Gastrocnemius medialis (tissue), 4 donors: ENCODE results near the gene CACNA2D3.

Experiments used
- POLR2A ChIP-seq, 2 donors: fragments of 450-650 bp; IDR thresholded peaks; one replicate each; pipeline ENCODE4 v1.6.1; 2017; ENCODE audit warnings: antibody characterized with exemption in 2 of 2, mild to moderate bottlenecking in 2 of 2, moderate library complexity in 2 of 2
- TF ChIP-seq, protein P1 (sequence below), 5 experiments: fragments of 450-650 bp in 3 of 5; fragments of 200-600 bp in 2 of 5; sonication (generic) in 2 of 5; IDR thresholded peaks in 4 of 5; conservative IDR thresholded peaks in 1 of 5; 1 replicate in 4 of 5; 2 replicates in 1 of 5; pipeline ENCODE4 v1.5.1; 2016 to 2019; ENCODE audit warnings: antibody characterized with exemption in 5 of 5, mild to moderate bottlenecking in 3 of 5, moderate library complexity in 3 of 5

GRCh38 chr3:54296531-54296930 is 174.2 kb downstream of the CACNA2D3 start:
- TF ChIP-seq, protein P1, sequence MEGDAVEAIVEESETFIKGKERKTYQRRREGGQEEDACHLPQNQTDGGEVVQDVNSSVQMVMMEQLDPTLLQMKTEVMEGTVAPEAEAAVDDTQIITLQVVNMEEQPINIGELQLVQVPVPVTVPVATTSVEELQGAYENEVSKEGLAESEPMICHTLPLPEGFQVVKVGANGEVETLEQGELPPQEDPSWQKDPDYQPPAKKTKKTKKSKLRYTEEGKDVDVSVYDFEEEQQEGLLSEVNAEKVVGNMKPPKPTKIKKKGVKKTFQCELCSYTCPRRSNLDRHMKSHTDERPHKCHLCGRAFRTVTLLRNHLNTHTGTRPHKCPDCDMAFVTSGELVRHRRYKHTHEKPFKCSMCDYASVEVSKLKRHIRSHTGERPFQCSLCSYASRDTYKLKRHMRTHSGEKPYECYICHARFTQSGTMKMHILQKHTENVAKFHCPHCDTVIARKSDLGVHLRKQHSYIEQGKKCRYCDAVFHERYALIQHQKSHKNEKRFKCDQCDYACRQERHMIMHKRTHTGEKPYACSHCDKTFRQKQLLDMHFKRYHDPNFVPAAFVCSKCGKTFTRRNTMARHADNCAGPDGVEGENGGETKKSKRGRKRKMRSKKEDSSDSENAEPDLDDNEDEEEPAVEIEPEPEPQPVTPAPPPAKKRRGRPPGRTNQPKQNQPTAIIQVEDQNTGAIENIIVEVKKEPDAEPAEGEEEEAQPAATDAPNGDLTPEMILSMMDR (IDR thresholded peaks at IDR 0.05 in 4 of 5, conservative IDR thresholded peaks at IDR 0.05 in 1 of 5): no peak
- TF ChIP-seq POLR2A (IDR thresholded peaks at IDR 0.05): no peak
